GM19351 (cell line): ENCODE results near the gene PLSCR5.

Experiments used
- ATAC-seq: cut with Tn5 transposase; IDR thresholded peaks from one replicate; pipeline ENCODE4 v1.9.1; 2021; ENCODE audit warnings: mild to moderate bottlenecking, moderate library complexity; ENCODE audit not compliant: unreplicated experiment

The PLSCR5 gene

DNA sequence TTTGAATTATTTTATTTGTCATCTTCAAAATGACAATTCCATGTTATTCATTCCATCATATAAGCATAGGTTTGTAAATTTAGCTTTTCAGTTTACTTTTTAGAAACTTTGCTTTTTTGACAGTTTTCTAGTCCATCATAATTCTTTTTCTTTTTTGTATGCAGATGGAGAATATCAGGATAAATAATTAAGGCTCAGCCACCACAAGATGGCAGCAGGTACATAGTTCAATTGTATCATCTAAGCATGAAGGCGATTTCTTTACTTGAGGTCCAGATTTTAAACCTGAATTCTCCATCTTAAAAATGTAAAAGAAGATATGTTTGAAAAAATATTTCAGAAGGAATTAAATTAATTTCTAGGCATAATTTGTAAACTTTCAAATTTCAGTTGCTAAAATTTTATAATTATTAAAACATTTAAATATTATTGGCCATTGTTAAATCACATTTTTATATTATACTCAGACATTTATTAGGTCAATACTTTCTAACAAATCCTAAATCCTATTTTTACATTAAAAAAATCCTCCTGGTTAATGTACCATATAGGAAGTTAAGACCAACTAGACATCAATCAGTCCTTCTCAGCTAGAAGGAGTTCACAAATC lies 15.1 kb downstream of the PLSCR5 start:
- ATAC-seq = peak; percentile 75

DNA sequence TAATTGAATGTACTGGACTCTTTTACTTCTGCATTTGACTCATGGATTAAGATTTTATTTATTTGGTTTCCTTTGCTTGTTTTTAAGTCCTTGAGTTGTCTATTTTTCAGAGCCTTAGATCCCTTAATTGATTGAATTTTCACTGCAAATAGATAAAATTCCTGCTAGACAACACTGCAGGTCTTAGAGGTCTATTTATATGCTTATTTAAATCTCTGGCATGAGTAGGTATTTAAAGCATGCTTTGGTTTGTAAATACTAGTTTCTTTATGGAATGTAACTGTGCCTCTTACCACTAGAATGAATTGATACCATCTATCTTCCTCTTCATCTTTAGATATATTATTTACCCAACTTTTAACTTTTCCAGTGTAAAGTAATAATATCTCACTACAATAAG lies 20.0 kb downstream of the PLSCR5 start:
- ATAC-seq = no peak

DNA sequence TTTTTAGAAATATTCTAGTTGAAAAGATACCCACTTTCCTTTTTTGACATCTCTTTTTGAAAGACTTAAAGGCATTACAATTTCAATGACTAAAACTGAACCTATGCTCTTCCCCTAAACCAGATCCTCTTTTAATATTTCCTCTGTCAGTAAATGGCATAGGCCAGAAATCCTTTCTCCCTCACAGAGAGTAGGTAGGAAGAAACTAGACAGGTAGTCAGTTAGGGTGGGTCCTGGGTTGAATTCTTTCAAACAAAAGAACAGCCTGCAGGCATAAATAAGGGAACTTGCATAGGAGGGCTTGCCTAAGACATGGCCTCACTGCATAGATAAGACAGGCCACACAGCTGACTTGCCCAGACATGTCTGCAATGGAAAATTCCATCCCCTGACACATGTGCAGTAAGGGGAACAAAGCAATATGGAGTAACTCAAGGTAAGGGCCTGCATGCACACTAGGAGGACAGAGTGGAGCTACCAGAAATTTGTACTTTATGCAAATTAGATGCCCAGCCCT lies 23.1 kb downstream of the PLSCR5 start:
- peak; percentile 38 for ATAC-seq

DNA sequence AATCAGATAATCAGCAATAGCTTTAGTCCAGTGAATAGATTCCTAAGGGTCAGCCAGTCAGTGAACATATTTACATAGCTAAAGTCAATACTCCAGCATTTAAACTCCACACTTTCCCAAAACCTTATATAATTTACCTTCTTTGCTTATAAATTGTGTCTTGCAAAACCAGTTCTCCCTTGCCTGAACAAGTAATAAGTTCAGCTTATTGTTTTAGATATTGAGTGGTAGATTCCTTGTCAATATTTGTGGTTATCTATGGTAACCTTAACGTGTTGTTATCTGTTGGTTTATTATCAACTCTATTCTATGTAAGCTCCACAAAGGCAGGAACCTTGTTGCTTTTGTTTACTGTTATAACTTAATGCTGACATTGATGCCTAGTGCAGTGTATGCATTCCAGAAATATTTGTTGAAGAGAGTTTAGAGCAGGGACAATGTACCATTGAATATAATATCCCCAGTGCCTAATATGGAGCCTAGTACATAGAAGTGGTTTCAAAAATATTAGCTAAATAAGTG lies 24.0 kb downstream of the PLSCR5 start:
- no peak for ATAC-seq

DNA sequence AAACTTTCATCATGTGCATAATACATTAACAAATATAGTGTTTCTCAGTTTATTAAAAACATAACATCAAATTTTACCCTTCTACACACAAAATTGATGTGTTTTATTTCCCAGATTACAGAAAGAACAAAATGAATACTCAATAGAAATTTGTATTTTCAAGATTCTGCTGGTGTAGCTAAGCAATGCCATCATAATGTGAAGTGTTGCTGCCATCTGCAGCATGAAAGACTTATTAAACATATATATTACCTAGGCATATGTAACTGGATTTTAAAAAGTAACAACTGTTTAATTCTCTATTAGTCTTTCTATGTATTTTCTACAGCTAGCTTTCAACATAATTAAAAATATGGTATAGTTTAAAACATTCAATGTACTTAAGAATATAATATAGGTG lies 27.5 kb downstream of the PLSCR5 start:
- ATAC-seq = peak; percentile 65

DNA sequence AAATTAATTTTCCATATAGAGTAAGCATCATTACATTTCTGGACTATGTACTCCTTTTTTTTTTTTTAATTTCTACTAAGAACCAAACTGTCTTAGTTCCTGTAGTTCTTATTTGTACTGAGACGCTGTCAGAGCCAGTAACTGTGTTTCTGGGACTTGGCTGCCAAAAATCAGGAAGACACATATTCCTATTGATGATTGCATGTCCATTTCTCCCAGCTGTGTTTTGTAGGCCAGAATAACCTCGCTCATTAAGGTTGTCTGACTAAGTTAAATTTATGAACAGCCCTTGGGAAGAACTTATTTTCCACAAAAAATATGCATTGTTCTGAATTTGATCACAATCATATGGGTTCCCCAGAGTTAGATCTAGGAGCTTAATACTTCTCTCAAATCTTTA lies 29.5 kb downstream of the PLSCR5 start:
- ATAC-seq = no peak

DNA sequence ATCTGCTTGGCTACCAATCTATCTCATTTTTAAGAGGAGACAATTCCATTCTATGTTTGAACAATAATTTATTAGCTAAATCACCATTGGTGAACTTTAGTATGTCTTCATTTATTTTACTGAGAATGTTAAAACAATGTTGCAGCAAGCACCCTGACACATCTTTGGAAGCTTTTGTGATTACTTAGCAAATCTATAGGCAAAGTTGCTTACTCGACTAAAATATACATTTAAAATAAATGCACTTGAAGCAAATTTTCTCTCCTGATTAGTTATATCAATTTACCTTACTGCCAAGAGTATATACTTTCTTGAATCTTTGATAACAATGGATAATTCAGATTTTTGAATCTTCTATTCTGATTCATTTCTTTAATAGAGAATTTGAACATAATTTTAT lies 31.0 kb downstream of the PLSCR5 start:
- no peak for ATAC-seq

DNA sequence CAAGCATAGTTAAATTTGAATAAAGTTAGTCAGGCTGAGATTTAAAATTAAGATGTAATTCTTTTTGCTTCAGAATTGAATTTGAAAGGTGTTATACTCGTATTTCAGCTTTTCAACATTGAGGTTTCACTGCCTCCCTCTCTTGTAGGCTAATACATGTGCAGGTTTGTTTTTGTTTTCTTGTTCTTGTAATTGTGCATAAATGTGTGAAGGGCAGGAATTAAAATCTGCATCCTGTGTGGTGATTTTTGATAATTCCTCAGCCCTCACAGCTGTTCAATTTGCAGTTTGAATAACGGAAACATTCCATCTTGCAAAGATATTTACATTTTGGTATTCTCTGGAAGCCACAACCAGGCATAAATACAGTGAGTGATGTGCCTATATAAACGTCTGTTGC lies 35.8 kb downstream of the PLSCR5 start:
- ATAC-seq = no peak

DNA sequence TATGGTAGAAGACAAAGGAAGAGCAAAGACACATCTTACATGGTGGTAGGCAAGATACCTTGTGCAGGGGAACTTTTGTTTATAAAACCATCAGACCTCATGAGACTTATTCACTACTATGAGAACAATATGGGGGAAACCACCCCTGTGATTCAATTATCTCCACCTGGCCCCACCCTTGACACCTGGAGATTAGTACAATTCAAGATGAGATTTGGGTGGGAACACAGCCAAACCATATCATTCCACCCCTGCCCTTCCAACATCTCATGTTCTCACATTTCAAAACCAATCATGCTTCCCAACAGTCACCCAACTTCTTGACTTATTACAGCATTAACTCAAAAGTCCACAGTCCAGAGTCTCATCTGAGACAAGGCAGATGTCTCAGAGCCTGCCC lies 39.0 kb downstream of the PLSCR5 start:
- ATAC-seq = no peak

DNA sequence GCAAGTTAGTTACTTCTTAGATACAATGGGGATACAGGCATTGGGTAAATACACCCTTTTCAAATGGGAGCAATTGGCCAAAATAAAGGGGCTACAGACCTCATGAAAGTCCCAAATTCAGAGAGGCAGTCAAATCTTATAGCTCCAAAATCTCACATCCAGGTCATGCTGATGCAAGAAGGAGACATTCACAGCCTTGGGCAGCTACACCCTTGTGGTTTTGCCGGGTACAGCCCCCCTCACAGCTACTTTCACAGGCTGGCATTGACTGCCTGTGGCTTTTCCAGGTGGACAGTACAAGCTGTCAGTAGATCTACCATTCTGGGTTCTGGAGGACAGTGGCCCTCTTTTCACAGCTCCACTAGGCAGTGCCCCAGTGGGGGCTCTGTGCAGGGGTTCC lies 43.3 kb downstream of the PLSCR5 start:
- ATAC-seq = no peak

DNA sequence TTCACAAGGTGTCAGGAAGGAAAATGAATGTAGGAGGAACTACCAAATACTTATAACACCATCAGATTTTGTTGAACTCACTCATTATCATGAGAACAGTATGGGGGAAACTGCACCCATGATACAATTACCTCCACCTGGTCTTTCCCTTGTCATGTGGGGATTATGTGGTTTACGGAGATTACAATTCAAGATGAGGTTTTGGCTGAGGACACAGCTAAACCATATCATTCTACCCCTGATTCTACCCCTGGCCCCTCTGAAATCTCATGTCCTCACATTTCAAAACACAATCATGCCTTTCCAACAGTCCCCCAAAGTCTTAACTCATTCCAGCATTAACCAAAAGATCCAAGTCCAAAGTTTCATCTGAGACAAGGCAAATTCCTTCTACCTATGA lies 43.7 kb downstream of the PLSCR5 start:
- no peak for ATAC-seq

DNA sequence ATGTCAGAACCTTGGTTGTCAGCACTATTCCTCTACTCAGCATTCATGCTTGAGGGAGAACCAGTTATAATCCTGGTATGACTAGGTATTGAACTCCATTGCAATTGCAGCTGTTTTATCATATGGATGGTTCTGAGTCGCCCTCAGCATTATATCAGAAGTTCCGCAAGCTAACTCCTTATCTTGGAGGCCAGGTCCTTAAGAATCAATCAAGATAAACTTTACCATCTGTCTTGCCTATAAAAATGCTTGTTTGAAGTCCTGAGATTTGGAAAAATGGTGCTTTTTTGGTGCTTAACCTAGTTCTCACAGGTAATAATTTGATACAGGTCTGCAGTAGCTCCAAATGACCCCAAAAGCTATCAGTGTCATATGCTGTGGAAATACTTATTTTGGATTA lies 44.5 kb downstream of the PLSCR5 start:
- ATAC-seq = no peak

DNA sequence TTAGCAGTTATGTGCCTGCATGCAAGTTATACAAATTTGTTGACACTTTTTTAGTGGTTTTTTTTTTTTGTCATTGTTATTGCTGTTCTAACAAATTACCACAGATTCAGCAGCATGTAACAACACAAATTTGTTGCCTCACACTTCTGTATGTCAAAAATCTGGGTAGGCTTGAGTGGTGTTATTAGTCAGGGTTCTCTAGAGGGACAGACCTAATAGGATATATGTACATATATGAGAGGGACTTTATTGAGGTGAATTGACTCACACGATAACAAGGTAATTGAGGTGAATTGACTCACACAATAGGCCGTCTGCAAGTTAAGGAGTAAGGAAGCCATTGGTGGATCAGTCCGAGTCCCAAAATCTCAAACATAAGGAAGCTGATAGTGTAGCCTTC lies 45.8 kb downstream of the PLSCR5 start:
- peak; percentile 32 for ATAC-seq

DNA sequence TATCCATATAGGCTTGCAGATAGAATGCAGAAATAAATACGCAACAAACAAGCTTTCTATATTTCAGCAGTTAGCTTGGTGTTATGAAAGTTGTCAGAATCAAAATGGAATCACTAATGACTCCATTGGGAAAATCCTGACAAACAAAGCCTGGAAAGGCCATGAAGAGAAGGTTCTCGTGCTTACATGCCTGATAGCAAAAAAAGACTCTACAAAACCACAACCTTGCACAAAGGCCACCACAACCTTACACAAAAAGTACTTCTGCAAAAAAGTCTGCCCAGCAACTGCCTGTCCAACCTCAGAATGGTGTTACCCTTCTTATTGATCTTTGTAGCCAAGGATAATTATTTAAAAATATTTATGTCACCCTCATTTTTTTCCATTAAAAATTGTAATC lies 46.4 kb downstream of the PLSCR5 start:
- no peak for ATAC-seq

DNA sequence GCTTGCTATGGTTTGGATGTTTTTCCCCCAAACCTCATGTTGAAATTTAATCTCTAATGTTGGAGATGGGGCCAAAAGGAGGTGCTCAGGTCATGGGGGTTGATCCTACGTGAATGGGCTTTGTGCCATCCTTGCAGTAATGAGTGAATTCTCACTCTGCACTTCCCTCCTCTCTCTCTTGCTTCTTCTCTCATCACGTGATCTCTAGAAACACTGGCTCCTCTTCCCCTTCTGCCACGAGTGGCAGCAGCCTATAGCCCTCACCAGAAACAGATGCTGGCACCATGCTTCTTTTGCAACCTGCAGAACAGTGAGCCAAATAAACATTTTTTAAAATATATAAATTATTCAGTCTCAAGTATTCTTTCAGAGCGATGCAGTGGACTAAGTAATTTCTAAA lies 47.4 kb downstream of the PLSCR5 start:
- ATAC-seq = no peak

DNA sequence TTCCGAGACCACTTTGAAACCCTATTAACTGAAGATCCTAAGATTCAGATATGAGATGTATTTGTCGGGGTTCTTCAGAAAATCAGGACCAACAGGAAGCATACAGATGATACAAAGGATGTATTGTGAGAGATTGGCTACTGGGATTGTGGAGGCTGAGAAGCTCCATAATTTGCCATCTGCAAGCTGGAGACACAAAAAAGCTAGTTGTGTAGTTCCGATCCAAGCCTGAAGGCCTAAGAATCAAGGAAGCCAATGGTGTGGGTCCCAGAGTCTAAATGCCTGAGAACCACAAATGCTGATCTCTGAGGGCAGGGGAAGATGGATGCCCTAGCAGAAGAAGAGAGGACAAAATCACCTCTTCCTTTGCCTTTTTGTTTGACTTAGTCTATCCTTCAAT lies 49.8 kb downstream of the PLSCR5 start:
- no peak for ATAC-seq

DNA sequence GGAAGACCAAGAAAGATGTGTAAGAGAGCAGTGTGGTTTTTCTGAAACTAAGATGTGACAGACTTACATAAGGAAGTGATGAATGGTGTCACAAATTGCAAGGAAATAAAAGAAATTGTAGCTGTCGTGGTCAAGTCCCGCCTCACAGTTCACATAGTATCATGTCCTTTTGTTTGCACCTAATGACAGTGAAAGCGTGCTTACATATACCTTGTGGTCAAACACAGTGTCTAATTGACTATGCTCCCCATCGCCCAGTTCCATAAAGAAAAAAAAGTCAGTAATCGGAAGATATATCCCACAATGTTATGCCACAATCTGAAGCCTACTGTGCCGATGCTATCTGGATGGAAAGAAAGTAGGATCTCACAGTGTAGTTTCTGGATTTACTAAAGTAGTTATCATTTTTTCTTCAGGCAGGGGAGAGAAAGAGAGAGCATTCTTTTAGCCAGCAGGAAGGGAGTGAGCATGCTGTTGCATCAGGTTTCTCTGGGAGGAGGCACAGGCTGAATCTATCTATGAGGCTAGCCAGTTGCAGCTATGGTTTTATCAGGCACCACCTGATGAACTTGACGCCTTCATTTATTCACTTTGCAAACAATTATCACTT lies 50.9 kb downstream of the PLSCR5 start:
- no peak for ATAC-seq

DNA sequence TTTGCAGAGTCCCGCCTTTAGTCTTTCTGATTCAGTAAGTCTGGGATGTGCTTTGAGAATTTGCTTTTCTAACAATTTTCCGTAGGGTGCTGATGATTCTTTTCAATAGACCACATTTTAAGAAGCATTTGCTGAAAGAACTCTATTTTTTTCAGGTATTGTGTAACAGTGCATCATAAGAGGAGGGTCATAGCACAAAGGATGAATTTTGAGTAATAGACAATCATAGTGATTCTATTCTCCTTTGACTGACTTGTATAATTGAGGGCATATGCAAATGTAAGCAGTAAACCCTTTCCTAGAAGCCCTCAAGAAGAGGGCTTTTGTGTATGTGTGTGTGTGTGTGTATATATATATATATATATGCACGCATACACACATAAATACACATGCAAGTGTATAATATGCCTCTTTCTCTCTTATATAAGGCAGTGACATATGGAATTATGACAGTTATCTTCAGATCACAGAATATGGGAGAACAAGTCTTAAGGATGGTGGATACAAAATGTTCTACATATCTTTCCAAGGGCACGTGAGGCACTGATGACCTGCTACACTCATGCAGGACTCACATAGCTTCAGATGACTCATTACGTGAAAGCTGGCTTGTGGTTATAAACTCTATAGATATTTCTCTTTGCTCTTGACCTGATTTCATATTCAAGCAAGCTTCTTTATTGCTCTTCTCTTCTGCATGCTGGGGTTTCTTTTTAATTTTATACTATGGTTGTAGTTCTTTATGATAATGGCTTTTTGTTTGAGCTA lies 54.2 kb downstream of the PLSCR5 start:
- ATAC-seq = peak; percentile 94

DNA sequence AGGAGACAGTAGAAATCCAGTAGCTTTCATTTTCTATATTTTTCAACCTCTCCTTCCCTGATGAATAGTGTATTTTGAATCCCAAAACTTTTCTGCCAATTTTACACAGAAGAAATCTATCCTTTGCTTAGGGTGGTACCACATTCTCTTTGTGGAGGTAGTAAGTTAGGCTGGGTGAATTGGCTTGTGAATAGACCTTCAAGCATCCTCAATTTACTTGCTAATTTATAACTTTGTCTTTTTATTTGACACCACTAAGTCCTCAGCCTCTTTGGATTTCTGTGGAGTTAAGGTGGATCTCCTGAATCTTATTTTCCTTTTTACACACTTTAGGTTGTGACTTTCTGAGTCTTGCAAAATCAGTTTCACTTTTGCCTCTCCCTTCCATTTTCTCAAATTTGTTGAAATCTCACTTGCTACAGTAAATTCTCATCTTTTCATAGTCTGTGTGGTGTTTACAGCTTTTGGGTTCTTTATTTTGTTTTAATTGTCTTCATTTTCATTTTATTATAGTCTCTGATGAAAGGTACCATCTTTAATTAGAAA lies 55.0 kb downstream of the PLSCR5 start:
- no peak for ATAC-seq

DNA sequence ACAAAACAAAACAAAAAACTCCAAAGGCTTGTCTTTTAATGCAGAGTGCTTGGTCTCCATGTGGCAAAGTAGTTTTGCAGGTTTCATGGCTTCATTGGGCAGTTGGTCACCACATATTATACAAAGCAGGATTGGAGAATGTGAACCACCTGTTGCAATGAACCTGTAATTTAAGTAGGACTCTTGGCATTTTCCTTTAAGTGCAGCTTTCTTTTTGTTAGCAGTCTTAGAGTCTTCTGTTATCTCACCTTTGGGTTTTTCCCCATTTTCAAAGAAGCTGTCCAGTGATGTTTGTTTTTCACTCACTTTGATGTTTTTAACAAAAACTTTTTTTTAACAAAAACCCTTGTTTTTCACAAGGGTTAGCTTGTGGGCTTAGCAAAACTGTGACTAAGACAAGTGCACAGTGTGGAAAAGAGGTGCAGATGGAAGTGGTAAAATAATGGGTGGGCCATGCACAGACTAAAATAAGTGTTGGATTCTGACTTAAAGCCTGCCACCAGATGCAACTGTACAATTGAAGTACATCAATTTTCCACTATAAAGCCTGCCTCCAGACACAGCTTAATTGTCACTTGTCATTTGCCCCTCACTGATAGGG lies 57.8 kb downstream of the PLSCR5 start:
- ATAC-seq = no peak

DNA sequence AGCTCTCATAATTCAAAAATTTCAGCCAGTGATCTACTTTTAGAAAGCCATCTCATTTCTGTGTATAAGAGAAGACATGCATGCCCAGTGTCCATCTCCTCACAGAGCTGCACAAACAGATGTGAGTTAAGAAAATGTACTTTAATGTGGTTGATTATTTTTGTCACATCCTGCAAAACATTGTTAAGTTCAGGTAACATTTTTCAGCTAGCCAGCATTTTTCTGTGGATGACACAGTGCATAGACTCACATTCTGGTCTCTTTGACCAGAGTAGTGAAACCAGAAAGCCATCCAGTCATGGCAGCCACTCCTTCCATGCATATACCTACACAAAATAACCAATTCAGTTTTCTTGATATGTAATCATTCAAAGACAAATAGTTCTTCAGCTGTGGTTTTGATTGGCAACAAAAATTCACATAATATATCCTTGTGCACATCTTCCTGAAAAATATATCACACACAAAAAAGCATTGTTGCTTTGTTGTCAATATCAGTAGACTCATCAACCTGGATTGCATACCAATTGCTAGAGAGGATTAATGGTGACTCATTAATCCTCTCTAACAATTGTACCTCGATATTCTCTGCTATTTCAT lies 58.7 kb downstream of the PLSCR5 start:
- no peak for ATAC-seq
